Hematopoietic multipotent progenitor cell treated with erythropoietin and hydrocortisone succinate and interleukin-3 and kit ligand, for 6 days (in vitro differentiated cells): ENCODE results near the gene SRPK2.

ENCODE experiments used
- DNase-seq: peaks from one replicate; pipeline ENCODE4 v3.0.0-alpha.2; 2015

The SRPK2 gene

GRCh38 chr7:105067691-105068090 lies 321.0 kb downstream of the SRPK2 start:
- no peak for DNase-seq
